NCI-H2196 treated with DMSO at 0.1 percent for 48 hours (cell line): ENCODE measurements around the gene DNAJC11.
"Not testable (repeated sequence)": the region's sequence is repeated elsewhere in the genome, so short reads cannot be mapped to it uniquely, and the experiment has no call there.

Source experiments
- DNase-seq: peaks from one replicate; lab custom pipeline; 2025; ENCODE audit not compliant: unreplicated experiment; lab: John Stamatoyannopoulos, UW

Gene DNAJC11

GRCh38 chr1:6653436-6654290 lies 48.0 kb downstream of the DNAJC11 start:
- DNase-seq: no peak

- no peak for DNase-seq
Measured at GRCh38 chr1:6652986-6653385, 48.6 kb downstream of the DNAJC11 start.

- no peak for DNase-seq
Measured at GRCh38 chr1:6651909-6652308, 49.7 kb downstream of the DNAJC11 start.

GRCh38 chr1:6648556-6648955 lies 53.1 kb downstream of the DNAJC11 start:
- DNase-seq: no peak

GRCh38 chr1:6646499-6647148 lies 55.0 kb downstream of the DNAJC11 start:
- peak; percentile 43 for DNase-seq

GRCh38 chr1:6645018-6645417 lies 56.6 kb downstream of the DNAJC11 start:
- no peak for DNase-seq

GRCh38 chr1:6640867-6641266 lies 60.7 kb downstream of the DNAJC11 start:
- DNase-seq: not testable (repeated sequence)

GRCh38 chr1:6638226-6638625 lies 63.4 kb downstream of the DNAJC11 start:
- no peak for DNase-seq

GRCh38 chr1:6637770-6638169 lies 63.8 kb downstream of the DNAJC11 start:
- DNase-seq: no peak

GRCh38 chr1:6636778-6637177 lies 64.8 kb downstream of the DNAJC11 start:
- DNase-seq: not testable (repeated sequence)

- DNase-seq: no peak
Measured at GRCh38 chr1:6635910-6636760, 65.5 kb downstream of the DNAJC11 start.

- no peak for DNase-seq
Measured at GRCh38 chr1:6635161-6635909, 66.3 kb downstream of the DNAJC11 start.

GRCh38 chr1:6634371-6635052 lies 67.1 kb downstream of the DNAJC11 start:
- DNase-seq: no peak

- no peak for DNase-seq
Measured at GRCh38 chr1:6632588-6633514, 68.8 kb downstream of the DNAJC11 start.

GRCh38 chr1:6631058-6631457 lies 70.6 kb downstream of the DNAJC11 start:
- DNase-seq: no peak

GRCh38 chr1:6630027-6630426 lies 71.6 kb downstream of the DNAJC11 start:
- no peak for DNase-seq

- no peak for DNase-seq
Measured at GRCh38 chr1:6628971-6629479, 72.6 kb downstream of the DNAJC11 start.

- no peak for DNase-seq
Measured at GRCh38 chr1:6627841-6628545, 73.6 kb downstream of the DNAJC11 start.
